Caco-2 (cell line): Measurements from ENCODE around the gene PLCB1. TPM values are rescaled to one million over a fixed set of nuclear protein-coding genes. Genes with fewer than 3 reads are reported as not detected.

Experiments
- BruUV-seq: library from RNA; stranded (reverse); fragments of 400-500 nt; replicated peaks from 2 replicates; lab custom pipeline; 2021; lab: Mats Ljungman, UMichigan
- CTCF ChIA-PET: fragments of 300-600 bp; sonication (Branson Sonifier 250); formaldehyde crosslinking; loops from one replicate; lab custom pipeline; 2022; ENCODE audit warnings: antibody characterized with exemption; lab: Charles Lee
- POLR2A ChIA-PET: fragments of 300-600 bp; sonication (Branson Sonifier 250); formaldehyde crosslinking; loops from one replicate; lab custom pipeline; 2022; ENCODE audit warnings: antibody characterized with exemption; lab: Charles Lee
- DNase-seq, 2 experiments: peaks; one replicate each; pipeline versions ENCODE4 v3.0.0 to v3.0.0-alpha.2; 2020 to 2022
- H3K27me3 ChIP-seq: replicated peaks from 2 replicates; pipeline ENCODE4 v1.6.0; 2011; ENCODE audit warnings: low read length; ENCODE audit not compliant: control insufficient read depth, insufficient read depth
- H3K36me3 ChIP-seq: 2 replicates; pipeline ENCODE4 v1.5.1; 2011; ENCODE audit warnings: low read length; ENCODE audit not compliant: control insufficient read depth, insufficient read depth
- H3K4me1 ChIP-seq: fragments of 250-450 bp; sonication (Bioruptor Pico); 2 replicates; pipeline ENCODE4 v1.5.1; 2020; ENCODE audit warnings: mild to moderate bottlenecking
- H3K4me3 ChIP-seq: 2 replicates; pipeline ENCODE4 v1.5.1; 2011; ENCODE audit warnings: low read depth, mild to moderate bottlenecking, control low read depth, low read length
- H3K9me3 ChIP-seq: fragments of 250-450 bp; sonication (Bioruptor Pico); 2 replicates; pipeline ENCODE4 v1.5.1; 2020; ENCODE audit warnings: mild to moderate bottlenecking, moderate library complexity
- H3K27ac Mint-ChIP-seq: one replicate; pipeline ENCODE4 v1.8.0; 2022; ENCODE audit warnings: mixed read lengths; ENCODE audit not compliant: unreplicated experiment
- H3K27me3 Mint-ChIP-seq: one replicate; pipeline ENCODE4 v1.8.0; 2022; ENCODE audit warnings: mixed read lengths; ENCODE audit not compliant: insufficient read depth, unreplicated experiment
- H3K36me3 Mint-ChIP-seq: one replicate; pipeline ENCODE4 v1.8.0; 2022; ENCODE audit warnings: mild to moderate bottlenecking, mixed read lengths; ENCODE audit not compliant: insufficient read depth, unreplicated experiment
- H3K4me1 Mint-ChIP-seq: one replicate; pipeline ENCODE4 v1.8.0; 2022; ENCODE audit warnings: low read depth, mixed read lengths; ENCODE audit not compliant: unreplicated experiment
- H3K4me3 Mint-ChIP-seq: one replicate; pipeline ENCODE4 v1.8.0; 2022; ENCODE audit warnings: mild to moderate bottlenecking, moderate library complexity, mixed read lengths; ENCODE audit not compliant: unreplicated experiment
- H3K9me3 Mint-ChIP-seq: one replicate; pipeline ENCODE4 v1.8.0; 2022; ENCODE audit warnings: mixed read lengths; ENCODE audit not compliant: unreplicated experiment
- intact Hi-C: fragments of 100-400 bp; cut with micrococcal nuclease; formaldehyde crosslinking; loops from one replicate; pipeline ENCODE4 v1.10.0; 2022; ENCODE audit not compliant: unreplicated experiment
- total RNA-seq: library from RNA; stranded (reverse); gene quantifications from 2 replicates; pipeline ENCODE4 v1.2.3, GENCODE V29; 2022
- TF ChIP-seq, protein P1 (sequence below), 2 experiments: fragments of 200-600 bp in 1 of 2; IDR thresholded peaks; 1 replicate in 1 of 2; 2 replicates in 1 of 2; pipeline versions ENCODE4 v1.5.1 to v1.8.0; 2011 to 2022; ENCODE audit warnings: antibody characterized with exemption in 1 of 2, control low read depth in 1 of 2, inconsistent platforms in 1 of 2, low read depth in 1 of 2, low read length in 1 of 2, mild to moderate bottlenecking in 1 of 2, moderate library complexity in 1 of 2; ENCODE audit not compliant: insufficient read depth in 1 of 2, severe bottlenecking in 1 of 2, unreplicated experiment in 1 of 2

Gene PLCB1
- total RNA-seq, 1 experiment from 2014 or later, result 105 TPM

DNA sequence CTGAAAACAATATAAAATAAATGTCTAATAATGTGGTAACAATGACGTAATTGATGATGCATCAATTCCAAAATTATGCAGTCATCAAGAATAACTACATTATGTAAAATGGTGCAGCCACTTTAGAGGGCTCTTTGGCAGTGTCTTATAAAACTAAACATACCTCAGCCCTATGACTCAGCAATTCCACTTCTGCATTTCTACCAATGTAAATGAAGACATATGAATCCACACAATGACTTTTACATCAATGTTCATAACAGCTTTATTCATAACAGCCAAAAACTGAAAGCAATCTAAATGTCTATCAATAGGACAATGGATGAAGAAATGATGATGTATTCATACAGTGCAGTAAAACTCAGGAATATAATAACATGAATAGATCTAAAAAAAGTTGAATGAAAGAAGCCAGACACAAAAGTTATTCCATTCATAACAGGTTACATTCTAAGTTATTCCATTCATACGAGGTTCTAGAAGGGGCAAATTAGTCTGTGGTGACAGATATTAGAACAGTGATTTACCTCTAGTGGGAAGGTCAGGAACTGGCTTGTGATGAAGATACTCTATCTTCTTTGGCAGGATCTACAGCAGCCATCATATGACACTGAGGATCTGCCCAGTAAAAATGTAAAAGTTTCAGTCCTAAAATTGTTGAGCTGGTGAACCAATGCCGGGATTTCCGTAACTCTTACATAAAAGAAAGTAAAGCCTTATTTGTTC, 396.1 kb downstream of the PLCB1 start:
- Mint-ChIP-seq H3K27ac (no peak overlapping the region), H3K36me3 (no peaks in the 10 kb centered on the region), H3K9me3 (no peaks in the 10 kb centered on the region), H3K4me3 (no peak overlapping the region), H3K4me1 (no peaks in the 10 kb centered on the region), H3K27me3 (no peaks in the 10 kb centered on the region)
- ChIA-PET CTCF (no interaction called here), POLR2A (no interaction called here)
- H3K4me1 ChIP-seq, result 0 out of 2 replicates have a peak, but pooled peaks cover 5% of the 10 kb centered on the region
- DNase-seq, result no peak
- no peak overlapping the region for H3K4me3 ChIP-seq
- TF ChIP-seq, protein P1, sequence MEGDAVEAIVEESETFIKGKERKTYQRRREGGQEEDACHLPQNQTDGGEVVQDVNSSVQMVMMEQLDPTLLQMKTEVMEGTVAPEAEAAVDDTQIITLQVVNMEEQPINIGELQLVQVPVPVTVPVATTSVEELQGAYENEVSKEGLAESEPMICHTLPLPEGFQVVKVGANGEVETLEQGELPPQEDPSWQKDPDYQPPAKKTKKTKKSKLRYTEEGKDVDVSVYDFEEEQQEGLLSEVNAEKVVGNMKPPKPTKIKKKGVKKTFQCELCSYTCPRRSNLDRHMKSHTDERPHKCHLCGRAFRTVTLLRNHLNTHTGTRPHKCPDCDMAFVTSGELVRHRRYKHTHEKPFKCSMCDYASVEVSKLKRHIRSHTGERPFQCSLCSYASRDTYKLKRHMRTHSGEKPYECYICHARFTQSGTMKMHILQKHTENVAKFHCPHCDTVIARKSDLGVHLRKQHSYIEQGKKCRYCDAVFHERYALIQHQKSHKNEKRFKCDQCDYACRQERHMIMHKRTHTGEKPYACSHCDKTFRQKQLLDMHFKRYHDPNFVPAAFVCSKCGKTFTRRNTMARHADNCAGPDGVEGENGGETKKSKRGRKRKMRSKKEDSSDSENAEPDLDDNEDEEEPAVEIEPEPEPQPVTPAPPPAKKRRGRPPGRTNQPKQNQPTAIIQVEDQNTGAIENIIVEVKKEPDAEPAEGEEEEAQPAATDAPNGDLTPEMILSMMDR (IDR thresholded peaks at IDR 0.05; ENCODE audit: insufficient read depth in 1 of 2, low read depth in 1 of 2, low read length in 1 of 2, severe bottlenecking in 1 of 2, unreplicated experiment in 1 of 2), result no peak
- H3K27me3 ChIP-seq, result no peaks in the 10 kb centered on the region
- intact Hi-C loops, result no loop called here
- no TSS peak for BruUV-seq
- no peaks in the 10 kb centered on the region for H3K9me3 ChIP-seq
- no peaks in the 10 kb centered on the region for H3K36me3 ChIP-seq

DNA sequence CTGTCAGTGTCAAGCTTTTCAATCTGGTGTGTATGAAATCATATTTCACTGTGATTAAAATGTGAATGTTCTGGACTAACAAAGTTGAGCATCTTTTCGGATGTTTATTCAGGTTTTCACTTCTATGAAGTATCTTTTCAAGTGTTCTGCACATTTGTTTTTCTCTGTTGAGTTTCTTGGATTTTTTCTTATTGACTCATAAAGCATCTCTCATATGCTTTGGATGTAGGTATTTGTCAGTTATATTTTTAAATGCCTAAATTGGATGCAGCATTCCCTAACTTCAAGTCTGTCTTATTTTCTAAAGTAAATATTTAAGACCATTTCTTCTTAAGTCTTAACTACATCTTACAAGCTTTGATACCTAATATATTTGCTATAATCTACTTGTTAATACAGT, 398.0 kb downstream of the PLCB1 start:
- Histone ChIP-seq H3K4me1 (0 out of 2 replicates have a peak, but pooled peaks cover 5% of the 10 kb centered on the region), H3K9me3 (no peaks in the 10 kb centered on the region), H3K36me3 (no peaks in the 10 kb centered on the region), H3K27me3 (no peaks in the 10 kb centered on the region), H3K4me3 (no peak overlapping the region)
- CTCF ChIA-PET, result no interaction called here
- no peak overlapping the region for H3K27ac Mint-ChIP-seq
- no peaks in the 10 kb centered on the region for H3K36me3 Mint-ChIP-seq
- H3K9me3 Mint-ChIP-seq, result no peaks in the 10 kb centered on the region
- BruUV-seq, result no TSS peak
- H3K4me1 Mint-ChIP-seq, result no peaks in the 10 kb centered on the region
- no peak overlapping the region for H3K4me3 Mint-ChIP-seq
- TF ChIP-seq, protein P1 (IDR thresholded peaks at IDR 0.05; ENCODE audit: insufficient read depth in 1 of 2, low read depth in 1 of 2, low read length in 1 of 2, severe bottlenecking in 1 of 2, unreplicated experiment in 1 of 2), result no peak
- POLR2A ChIA-PET, result no interaction called here
- no peak for DNase-seq
- intact Hi-C loops, result no loop called here
- H3K27me3 Mint-ChIP-seq, result no peaks in the 10 kb centered on the region

DNA sequence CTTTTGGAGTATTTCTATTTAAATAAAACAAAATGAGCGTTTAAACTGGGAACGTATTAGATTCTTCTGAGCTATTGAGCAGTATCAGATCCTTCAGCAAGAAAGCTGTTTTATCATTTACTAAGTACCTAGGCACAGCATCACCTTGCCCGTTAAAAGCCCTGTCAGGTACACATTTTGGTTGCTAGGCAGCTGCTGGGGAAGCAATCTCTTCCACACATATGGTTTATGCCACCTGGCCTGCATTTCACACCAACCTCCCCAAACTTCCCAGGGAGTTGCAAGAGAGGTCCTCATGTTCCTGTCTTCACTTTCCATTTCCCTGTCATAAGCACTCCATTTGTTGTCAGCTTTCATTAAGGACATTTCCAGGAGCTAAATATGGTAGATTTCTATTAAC, 400.1 kb downstream of the PLCB1 start:
- ChIA-PET CTCF (no interaction called here), POLR2A (no interaction called here)
- TF ChIP-seq, protein P1 (IDR thresholded peaks at IDR 0.05; ENCODE audit: insufficient read depth in 1 of 2, low read depth in 1 of 2, low read length in 1 of 2, severe bottlenecking in 1 of 2, unreplicated experiment in 1 of 2), result no peak
- Histone ChIP-seq H3K9me3 (no peaks in the 10 kb centered on the region), H3K4me1 (0 out of 2 replicates have a peak, but pooled peaks cover 5% of the 10 kb centered on the region), H3K4me3 (no peak overlapping the region), H3K27me3 (no peaks in the 10 kb centered on the region), H3K36me3 (no peaks in the 10 kb centered on the region)
- Mint-ChIP-seq H3K4me1 (no peaks in the 10 kb centered on the region), H3K27ac (no peak overlapping the region), H3K4me3 (no peak overlapping the region), H3K9me3 (no peaks in the 10 kb centered on the region), H3K27me3 (no peaks in the 10 kb centered on the region), H3K36me3 (no peaks in the 10 kb centered on the region)
- DNase-seq, result no peak
- intact Hi-C loops, result no loop called here
- BruUV-seq, result no TSS peak
